Vagina (tissue), 2 donors: ENCODE results near the gene CBFA2T3.

Experiments used
- CTCF ChIP-seq, 3 experiments: fragments of 450-650 bp in 2 of 3; fragments of 200-600 bp in 1 of 3; sonication (generic) in 1 of 3; IDR thresholded peaks; one replicate each; pipeline ENCODE4 v1.5.1; 2017 to 2019; ENCODE audit warnings: antibody characterized with exemption in 3 of 3, mild to moderate bottlenecking in 2 of 3, moderate library complexity in 2 of 3
- POLR2A ChIP-seq, 2 donors: fragments of 450-650 bp; IDR thresholded peaks; one replicate each; pipeline ENCODE4 v1.6.1; 2017; ENCODE audit warnings: antibody characterized with exemption in 2 of 2, mild to moderate bottlenecking in 2 of 2, moderate library complexity in 2 of 2

GRCh38 chr16:88922114-88922825, 54.7 kb downstream of the CBFA2T3 start:
- TF ChIP-seq POLR2A (IDR thresholded peaks at IDR 0.05): no peak
- TF ChIP-seq CTCF (IDR thresholded peaks at IDR 0.05): no peak
